Common myeloid progenitor, CD34-positive (primary cell): ENCODE measurements around the gene ATG10.
"Not testable (repeated sequence)": the region's sequence is repeated elsewhere in the genome, so short reads cannot be mapped to it uniquely, and the experiment has no call there.

Experiments
- CTCF ChIA-PET: fragments of 350-600 bp; sonication (Branson Sonifier 250); formaldehyde crosslinking; loops from one replicate; lab custom pipeline; 2021; ENCODE audit warnings: antibody characterized with exemption; lab: Charles Lee
- POLR2A ChIA-PET: fragments of 350-600 bp; sonication (Branson Sonifier 250); formaldehyde crosslinking; loops from one replicate; lab custom pipeline; 2021; ENCODE audit warnings: antibody characterized with exemption; lab: Charles Lee
- DNase-seq, 3 donors: peaks; one replicate each; pipeline versions ENCODE4 v3.0.0 to v3.0.0-alpha.2; 2013
- H3K27ac ChIP-seq, 2 experiments: 1 replicate in 1 of 2; 2 replicates in 1 of 2; pipeline ENCODE4 v1.7.0; 2013; ENCODE audit warnings: inconsistent platforms in 2 of 2, low read length in 2 of 2, mild to moderate bottlenecking in 2 of 2, low read depth in 1 of 2, moderate library complexity in 1 of 2; ENCODE audit not compliant: severe bottlenecking in 2 of 2, insufficient read depth in 1 of 2, poor library complexity in 1 of 2
- H3K27me3 ChIP-seq, 5 experiments: replicated peaks in 2 of 5; 1 replicate in 3 of 5; 2 replicates in 2 of 5; pipeline versions ENCODE4 v1.6.1 to v1.7.0; 2013; ENCODE audit warnings: low read length in 4 of 5, mild to moderate bottlenecking in 2 of 5, moderate library complexity in 2 of 5, inconsistent platforms in 1 of 5; ENCODE audit not compliant: insufficient read depth in 5 of 5, control insufficient read depth in 4 of 5
- H3K36me3 ChIP-seq, 4 experiments: 1 replicate in 2 of 4; 2 replicates in 2 of 4; pipeline versions ENCODE4 v1.6.1 to v1.7.0; 2013; ENCODE audit warnings: low read length in 3 of 4, control low read depth in 1 of 4, mild to moderate bottlenecking in 1 of 4; ENCODE audit not compliant: control insufficient read depth in 4 of 4, insufficient read depth in 4 of 4
- H3K4me1 ChIP-seq, 4 experiments: 1 replicate in 3 of 4; 2 replicates in 1 of 4; pipeline versions ENCODE4 v1.6.1 to v1.7.1; 2013; ENCODE audit warnings: low read length in 3 of 4, mild to moderate bottlenecking in 3 of 4, control low read depth in 1 of 4, inconsistent platforms in 1 of 4, moderate library complexity in 1 of 4; ENCODE audit not compliant: control insufficient read depth in 4 of 4, insufficient read depth in 4 of 4; ENCODE audit errors: control extremely low read depth in 1 of 4
- H3K4me3 ChIP-seq, 7 experiments: 1 replicate in 4 of 7; 2 replicates in 3 of 7; pipeline versions ENCODE4 v1.5.1 to v1.7.0; 2013; ENCODE audit warnings: mild to moderate bottlenecking in 7 of 7, low read length in 6 of 7, moderate library complexity in 6 of 7, inconsistent platforms in 2 of 7, low read depth in 2 of 7, control low read depth in 1 of 7; ENCODE audit not compliant: insufficient read depth in 4 of 7, control insufficient read depth in 1 of 7; ENCODE audit errors: extremely low read depth in 1 of 7
- H3K9me3 ChIP-seq, 5 experiments: 1 replicate in 4 of 5; 2 replicates in 1 of 5; pipeline versions ENCODE4 v1.6.1 to v1.7.1; 2013; ENCODE audit warnings: low read length in 4 of 5, mild to moderate bottlenecking in 2 of 5, inconsistent platforms in 1 of 5, low read depth in 1 of 5, moderate library complexity in 1 of 5; ENCODE audit not compliant: control insufficient read depth in 4 of 5, insufficient read depth in 2 of 5; ENCODE audit errors: control extremely low read depth in 1 of 5
- WGBS: methylation state at CpG from one replicate; pipeline ENCODE4 v1.1.5; 2013; ENCODE audit not compliant: insufficient coverage; 5-methylcytosine and 5-hydroxymethylcytosine counted together

ATG10 gene

DNA sequence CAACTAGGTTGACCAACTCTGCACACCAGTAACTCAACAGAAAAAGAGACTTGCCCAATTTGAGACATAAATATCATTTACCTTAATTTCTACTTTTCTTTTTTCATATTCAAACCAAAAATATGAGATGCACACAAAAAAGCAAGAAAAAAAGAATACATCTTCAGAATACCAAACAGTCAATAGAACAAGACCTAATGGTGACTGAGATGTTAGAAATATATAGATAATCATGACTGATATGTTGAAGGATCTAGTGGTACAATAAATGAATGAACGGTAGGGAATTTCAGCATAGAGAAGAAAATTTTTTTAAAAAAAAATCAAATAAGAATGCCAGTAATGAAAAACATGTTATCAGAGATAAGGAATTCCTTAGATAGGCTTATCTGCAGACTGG lies 29.1 kb upstream of the ATG10 start:
- Histone ChIP-seq H3K27me3 (no peaks in the 10 kb centered on the region), H3K9me3 (peaks cover 3 to 26% (median 6%) of the 10 kb centered on the region in 5 experiments), H3K4me3 (no peak overlapping the region), H3K36me3 (no peaks in the 10 kb centered on the region), H3K4me1 (no peaks in the 10 kb centered on the region), H3K27ac (no peak overlapping the region)
- WGBS, result no CpG with 5 or more reads among the region's 1 CpG
- POLR2A ChIA-PET, result no interaction called here
- DNase-seq, result no peak
- CTCF ChIA-PET, result no interaction called here

DNA sequence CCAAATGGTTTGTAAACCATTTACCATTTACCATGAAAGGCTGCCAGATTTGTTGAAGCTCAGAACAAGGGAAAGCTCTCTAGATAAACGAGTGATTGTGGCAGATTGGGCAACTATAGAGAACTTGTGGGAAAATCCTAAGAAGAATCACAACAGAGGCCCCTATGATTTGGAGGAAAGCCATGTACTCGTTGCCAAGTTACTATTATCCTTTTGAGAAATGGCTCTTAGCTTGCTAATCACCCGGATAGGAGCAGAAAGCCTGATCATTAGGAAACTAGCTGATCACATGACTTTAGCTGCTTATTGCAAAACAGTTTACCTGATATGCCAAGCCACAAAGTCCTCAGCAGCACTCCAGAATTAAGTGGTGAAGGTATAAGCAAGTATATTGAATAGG lies 23.5 kb upstream of the ATG10 start:
- no peaks in the 10 kb centered on the region for H3K27me3 ChIP-seq
- no peak for DNase-seq
- H3K9me3 ChIP-seq, result peaks cover 0 to 4% (median 0%) of the 10 kb centered on the region in 5 experiments
- H3K36me3 ChIP-seq, result no peaks in the 10 kb centered on the region
- 100% methylated on average over 3 of the region's 3 CpGs for WGBS
- no peak overlapping the region for H3K27ac ChIP-seq
- H3K4me3 ChIP-seq, result no peak overlapping the region
- ChIA-PET CTCF (interaction anchor here (1.3 kb wide), 1 partner anchor 9 kb away, joined by 4 read pairs; no protein-coding TSS in a partner anchor), POLR2A (no interaction called here)
- H3K4me1 ChIP-seq, result no peaks in the 10 kb centered on the region

DNA sequence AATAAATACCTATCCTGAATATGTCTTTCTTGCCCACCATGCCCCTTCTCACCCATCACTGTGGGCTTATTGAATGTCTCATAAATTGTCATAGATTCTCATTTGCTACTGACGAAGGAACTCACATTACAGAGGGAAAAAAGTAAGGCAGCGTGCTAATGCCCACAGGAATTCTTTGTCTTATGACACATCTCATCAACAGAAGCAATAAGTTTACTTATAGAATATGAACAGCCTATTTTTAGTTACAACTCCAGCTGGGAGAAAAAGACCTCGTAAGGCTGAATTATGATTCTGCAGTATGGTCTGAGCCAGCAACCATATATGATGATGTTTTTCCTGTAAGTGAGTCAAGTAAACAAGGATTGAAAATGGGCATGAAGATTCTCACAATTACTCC lies 22.4 kb upstream of the ATG10 start:
- Histone ChIP-seq H3K4me1 (no peaks in the 10 kb centered on the region), H3K36me3 (no peaks in the 10 kb centered on the region), H3K9me3 (peaks cover 0 to 2% (median 0%) of the 10 kb centered on the region in 5 experiments), H3K27me3 (no peaks in the 10 kb centered on the region), H3K4me3 (no peak overlapping the region), H3K27ac (no peak overlapping the region)
- no peak for DNase-seq
- WGBS, result 100% methylated on average over 1 of the region's 3 CpGs
- POLR2A ChIA-PET, result interaction anchor here (0.7 kb wide), 1 partner anchor 32 kb away, joined by 3 read pairs; no protein-coding TSS in a partner anchor
- CTCF ChIA-PET, result no interaction called here

GRCh38 chr5:81950996-81951395 lies 20.8 kb upstream of the ATG10 start:
- no peaks in the 10 kb centered on the region for H3K4me1 ChIP-seq
- no peak overlapping the region for H3K27ac ChIP-seq
- H3K27me3 ChIP-seq, result no peaks in the 10 kb centered on the region
- DNase-seq, result no peak
- H3K4me3 ChIP-seq, result no peak overlapping the region
- ChIA-PET POLR2A (no interaction called here), CTCF (no interaction called here)
- no peaks in the 10 kb centered on the region for H3K36me3 ChIP-seq
- no CpG with 5 or more reads among the region's 1 CpG for WGBS
- H3K9me3 ChIP-seq, result peaks cover 0 to under 1% (median 0%) of the 10 kb centered on the region in 5 experiments

DNA sequence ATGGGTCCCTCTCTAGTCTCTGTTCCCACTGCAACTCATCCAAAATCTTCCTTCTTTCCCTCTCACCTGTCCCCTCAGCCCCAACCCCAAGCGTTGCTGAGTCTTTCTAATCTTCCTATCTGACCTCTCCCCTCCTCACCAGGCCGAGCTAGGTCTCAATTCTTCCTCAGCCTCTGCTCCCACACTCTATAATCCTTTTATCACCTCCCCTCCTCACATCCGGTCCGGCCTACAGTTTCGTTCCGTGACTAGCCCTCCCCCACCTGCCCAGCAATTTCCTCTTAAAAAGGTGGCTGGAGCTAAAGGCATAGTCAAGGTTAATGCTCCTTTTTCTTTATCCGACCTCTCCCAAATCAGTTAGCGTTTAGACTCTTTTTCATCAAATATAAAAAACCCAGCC lies 17.0 kb upstream of the ATG10 start:
- H3K27ac ChIP-seq, H3K4me1 ChIP-seq, DNase-seq, POLR2A ChIA-PET, H3K27me3 ChIP-seq, H3K9me3 ChIP-seq, H3K4me3 ChIP-seq, H3K36me3 ChIP-seq, CTCF ChIA-PET: not testable (repeated sequence)
- 93% methylated on average over 2 of the region's 8 CpGs for WGBS

DNA sequence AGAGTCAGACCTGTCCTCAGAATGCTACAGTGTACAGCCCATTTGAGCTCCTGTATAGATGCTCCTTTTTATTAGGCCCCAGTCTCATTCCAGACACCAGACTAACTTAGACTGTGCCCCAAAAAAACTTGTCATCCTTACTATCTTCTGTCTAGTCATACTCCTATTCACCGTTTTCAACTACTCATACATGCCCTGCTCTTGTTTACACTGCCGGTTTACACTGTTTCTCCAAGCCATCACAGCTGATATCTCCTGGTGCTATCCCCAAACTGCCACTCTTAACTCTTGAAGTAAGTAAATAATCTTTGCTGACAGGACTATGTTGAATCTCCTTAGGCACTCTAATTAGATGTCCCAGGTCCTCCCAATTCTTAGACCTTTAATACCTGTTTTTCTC lies 13.7 kb upstream of the ATG10 start:
- H3K27ac ChIP-seq, H3K4me1 ChIP-seq, H3K36me3 ChIP-seq, POLR2A ChIA-PET, H3K9me3 ChIP-seq, H3K27me3 ChIP-seq, CTCF ChIA-PET, H3K4me3 ChIP-seq, DNase-seq: not testable (repeated sequence)
- WGBS, result no CpG with 5 or more reads among the region's 2 CpGs

- no peaks in the 10 kb centered on the region for H3K4me1 ChIP-seq
- no peaks in the 10 kb centered on the region for H3K36me3 ChIP-seq
- 100% methylated on average over 1 of the region's 9 CpGs for WGBS
- no peak for DNase-seq
- POLR2A ChIA-PET, result no interaction called here
- CTCF ChIA-PET, result no interaction called here
- H3K27me3 ChIP-seq, result no peaks in the 10 kb centered on the region
- H3K4me3 ChIP-seq, result no peak overlapping the region
- H3K27ac ChIP-seq, result no peak overlapping the region
- no peaks in the 10 kb centered on the region for H3K9me3 ChIP-seq
These were observed 10.0 kb upstream of the ATG10 start for GRCh38 chr5:81961651-81962440.
